Measurements from ENCODE around the gene STARD8.

The STARD8 gene

GRCh38 chrX:68693481-68694434 lies 46.3 kb downstream of the STARD8 start:
- no peak for DNase-seq

- DNase-seq, result no peak
Observed at GRCh38 chrX:68694435-68695205, 47.2 kb downstream of the STARD8 start.

- no peak for DNase-seq
Observed at GRCh38 chrX:68695206-68695845, 47.9 kb downstream of the STARD8 start.

- no peak for DNase-seq
Observed at GRCh38 chrX:68696267-68696990, 49.0 kb downstream of the STARD8 start.

GRCh38 chrX:68697036-68697435 lies 49.6 kb downstream of the STARD8 start:
- no peak for DNase-seq

GRCh38 chrX:68697465-68698125 lies 50.1 kb downstream of the STARD8 start:
- DNase-seq, result no peak

- DNase-seq, result no peak
Observed at GRCh38 chrX:68698942-68699341, 51.5 kb downstream of the STARD8 start.

- DNase-seq, result no peak
Observed at GRCh38 chrX:68699960-68700746, 52.7 kb downstream of the STARD8 start.

- DNase-seq, result no peak
Observed at GRCh38 chrX:68703369-68703768, 55.9 kb downstream of the STARD8 start.

- no peak for DNase-seq
Observed at GRCh38 chrX:68703846-68704245, 56.4 kb downstream of the STARD8 start.

- no peak for DNase-seq
Observed at GRCh38 chrX:68705986-68706385, 58.5 kb downstream of the STARD8 start.

GRCh38 chrX:68708503-68709290 lies 61.2 kb downstream of the STARD8 start:
- DNase-seq, result no peak

GRCh38 chrX:68710870-68711576 lies 63.6 kb downstream of the STARD8 start:
- no peak for DNase-seq

GRCh38 chrX:68711845-68712244 lies 64.4 kb downstream of the STARD8 start:
- DNase-seq, result no peak

- no peak for DNase-seq
Observed at GRCh38 chrX:68714856-68715255, 67.4 kb downstream of the STARD8 start.

- no peak for DNase-seq
Observed at GRCh38 chrX:68717196-68717595, 69.7 kb downstream of the STARD8 start.

GRCh38 chrX:68717663-68718442 lies 70.4 kb downstream of the STARD8 start:
- DNase-seq, result no peak

- DNase-seq, result no peak
Observed at GRCh38 chrX:68718443-68718820, 71.0 kb downstream of the STARD8 start.

Measured in NCI-H2029 (cell line).